Loucy (cell line): ENCODE data around the gene C7orf25.
"Not testable (repeated sequence)": the region's sequence is repeated elsewhere in the genome, so short reads cannot be mapped to it uniquely, and the experiment has no call there.

ENCODE experiments used
- H2AFZ ChIP-seq: fragments of 200-600 bp; sonication (generic); 2 replicates; pipeline ENCODE4 v1.6.0; 2016; ENCODE audit warnings: antibody characterized with exemption, mild to moderate bottlenecking, low read length, moderate library complexity
- H3F3A ChIP-seq: fragments of 200-600 bp; 2 replicates; pipeline ENCODE4 v1.6.0; 2016; ENCODE audit warnings: antibody characterized with exemption, low read depth, mild to moderate bottlenecking
- H3K27me3 ChIP-seq: fragments of 200-600 bp; sonication (generic); 2 replicates; pipeline ENCODE4 v1.6.1; 2014; ENCODE audit warnings: low read length, mild to moderate bottlenecking; ENCODE audit not compliant: insufficient read depth, poor library complexity, severe bottlenecking
- H3K36me3 ChIP-seq: fragments of 200-600 bp; sonication (generic); 2 replicates; pipeline ENCODE4 v1.6.1; 2016; ENCODE audit warnings: low read length; ENCODE audit not compliant: insufficient read depth
- H3K4me1 ChIP-seq: fragments of 200-600 bp; sonication (generic); 2 replicates; pipeline ENCODE4 v1.5.1; 2014; ENCODE audit warnings: low read length, mild to moderate bottlenecking; ENCODE audit not compliant: insufficient read depth, poor library complexity, severe bottlenecking
- H3K4me2 ChIP-seq: fragments of 200-600 bp; sonication (generic); 2 replicates; pipeline ENCODE4 v1.6.0; 2014; ENCODE audit warnings: antibody characterized with exemption, low read length, low read depth, mild to moderate bottlenecking; ENCODE audit not compliant: poor library complexity, severe bottlenecking
- H3K4me3 ChIP-seq: fragments of 200-600 bp; sonication (generic); 2 replicates; pipeline ENCODE4 v1.5.1; 2014; ENCODE audit warnings: low read length, mild to moderate bottlenecking, mixed read lengths; ENCODE audit not compliant: poor library complexity, severe bottlenecking
- H3K79me2 ChIP-seq: fragments of 200-600 bp; sonication (generic); 2 replicates; pipeline ENCODE4 v1.6.1; 2014; ENCODE audit warnings: low read length; ENCODE audit not compliant: insufficient read depth
- H3K9ac ChIP-seq: fragments of 200-600 bp; sonication (generic); 2 replicates; pipeline ENCODE4 v1.6.0; 2014; ENCODE audit warnings: mild to moderate bottlenecking, low read depth, low read length, moderate library complexity; ENCODE audit not compliant: poor library complexity, severe bottlenecking
- H3K9me2 ChIP-seq: fragments of 200-600 bp; sonication (generic); replicated peaks from 2 replicates; pipeline ENCODE4 v1.6.1; 2016; ENCODE audit warnings: low read depth, low read length, mixed read lengths
- H3K9me3 ChIP-seq: fragments of 200-600 bp; sonication (generic); 2 replicates; pipeline ENCODE4 v1.6.1; 2014; ENCODE audit warnings: mild to moderate bottlenecking, antibody characterized with exemption, low read length, low read depth; ENCODE audit not compliant: insufficient read depth
- H4K20me1 ChIP-seq: fragments of 200-600 bp; sonication (generic); 2 replicates; pipeline ENCODE4 v1.6.0; 2014; ENCODE audit warnings: antibody characterized with exemption, low read length, mild to moderate bottlenecking; ENCODE audit not compliant: insufficient read depth, poor library complexity, severe bottlenecking
- CTCF ChIP-seq: fragments of 200-600 bp; sonication (generic); conservative IDR thresholded peaks from 2 replicates; pipeline ENCODE4 v1.5.1; 2014; ENCODE audit warnings: mild to moderate bottlenecking, antibody characterized with exemption, low read length
- EZH2phosphoT487 ChIP-seq: fragments of 200-600 bp; IDR thresholded peaks from 2 replicates; pipeline ENCODE4 v1.6.1; 2018; ENCODE audit warnings: antibody characterized with exemption, mild to moderate bottlenecking, moderate library complexity, borderline replicate concordance

Gene C7orf25

GRCh38 chr7:42886129-42886528 is 25.7 kb downstream of the C7orf25 start:
- Histone ChIP-seq H3K4me1 (peaks cover 3% of the 10 kb centered on the region), H3K9me3 (no peaks in the 10 kb centered on the region), H2AFZ (no peak overlapping the region), H3F3A (no peaks in the 10 kb centered on the region), H3K9me2 (no peaks in the 10 kb centered on the region), H3K36me3 (no peaks in the 10 kb centered on the region), H3K79me2 (no peaks in the 10 kb centered on the region), H3K4me2 (no peak overlapping the region), H3K9ac (no peak overlapping the region), H3K27me3 (no peaks in the 10 kb centered on the region), H3K4me3 (no peak overlapping the region), H4K20me1 (no peaks in the 10 kb centered on the region)
- TF ChIP-seq EZH2phosphoT487, result no peak
- TF ChIP-seq CTCF, result peak; percentile 60

- H4K20me1 ChIP-seq, H3K79me2 ChIP-seq, H3K4me3 ChIP-seq, H2AFZ ChIP-seq, H3K4me2 ChIP-seq, H3K9ac ChIP-seq, H3K9me3 ChIP-seq, H3K36me3 ChIP-seq, H3K9me2 ChIP-seq, H3K27me3 ChIP-seq, H3K4me1 ChIP-seq, H3F3A ChIP-seq: not testable (repeated sequence)
Observed at GRCh38 chr7:42885183-42885582, 26.7 kb downstream of the C7orf25 start.

GRCh38 chr7:42883950-42884349 is 27.9 kb downstream of the C7orf25 start:
- Histone ChIP-seq H3K27me3 (no peaks in the 10 kb centered on the region), H3K36me3 (no peaks in the 10 kb centered on the region), H3K4me1 (peaks cover 3% of the 10 kb centered on the region), H3K9me3 (no peaks in the 10 kb centered on the region), H3K79me2 (no peaks in the 10 kb centered on the region), H3K4me2 (no peak overlapping the region), H3K9me2 (no peaks in the 10 kb centered on the region), H2AFZ (no peak overlapping the region), H4K20me1 (no peaks in the 10 kb centered on the region), H3F3A (no peaks in the 10 kb centered on the region), H3K9ac (no peak overlapping the region), H3K4me3 (no peak overlapping the region)
- TF ChIP-seq EZH2phosphoT487 (no peak), CTCF (no peak)

GRCh38 chr7:42880392-42880791 is 31.5 kb downstream of the C7orf25 start:
- no peak overlapping the region for H3K4me2 ChIP-seq
- H3K4me3 ChIP-seq, result no peak overlapping the region
- H3K9ac ChIP-seq, result no peak overlapping the region
- no peaks in the 10 kb centered on the region for H3F3A ChIP-seq
- no peak overlapping the region for H2AFZ ChIP-seq
- H3K36me3 ChIP-seq, result no peaks in the 10 kb centered on the region
- TF ChIP-seq CTCF (no peak), EZH2phosphoT487 (no peak)
- H3K9me3 ChIP-seq, result no peaks in the 10 kb centered on the region
- H3K27me3 ChIP-seq, result no peaks in the 10 kb centered on the region
- no peaks in the 10 kb centered on the region for H3K79me2 ChIP-seq
- H4K20me1 ChIP-seq, result no peaks in the 10 kb centered on the region
- H3K9me2 ChIP-seq, result no peaks in the 10 kb centered on the region
- no peaks in the 10 kb centered on the region for H3K4me1 ChIP-seq
